ENCODE measurements around the gene RBFOX2. TPM values are rescaled to one million over a fixed set of nuclear protein-coding genes. Genes with fewer than 3 reads are reported as not detected.

Gene RBFOX2
- total RNA-seq, 1 donor from 2014 or later = 58.1 TPM

DNA sequence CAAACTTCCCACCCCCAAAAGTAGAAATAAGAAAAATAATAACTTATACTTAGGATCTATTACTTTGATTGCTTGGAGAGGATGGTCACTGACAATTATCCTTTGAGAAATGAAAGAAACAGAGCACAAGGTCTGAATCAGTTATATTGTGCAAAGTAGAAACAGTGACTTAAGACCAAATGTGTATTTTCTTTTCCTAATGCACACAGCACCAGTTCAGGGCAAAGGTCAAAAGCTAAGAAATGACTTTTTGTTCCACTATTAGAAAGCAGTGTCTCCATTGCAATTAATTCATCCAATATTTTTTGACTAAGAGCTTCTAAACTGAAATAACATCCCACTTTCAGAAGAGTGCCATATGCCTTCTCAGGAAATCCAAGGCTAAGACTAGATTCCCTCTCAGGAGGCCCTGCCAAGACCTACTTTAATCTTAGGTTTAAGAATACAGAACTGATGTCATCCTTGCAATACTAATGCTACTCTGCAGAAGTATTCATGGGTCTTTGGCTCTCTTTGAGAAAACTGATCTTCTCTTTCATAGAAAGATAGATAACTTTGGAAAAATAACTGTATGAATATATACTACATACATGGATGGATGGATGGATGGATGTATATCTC, 164.0 kb downstream of the RBFOX2 start:
- no peak for DNase-seq (ENCODE audit: low spot score in 2 of 2)
- H3K36me3 ChIP-seq = no peaks in the 10 kb centered on the region
- H3K9me3 ChIP-seq = no peaks in the 10 kb centered on the region
- intact Hi-C loops (cut with DNase I) = no loop called here
- no peak for TF ChIP-seq CTCF (IDR thresholded peaks at IDR 0.05)
- no peak overlapping the region for H3K27ac ChIP-seq
- H3K4me1 ChIP-seq = peaks cover 4 to 28% of the 10 kb centered on the region in 2 donors
- no peak overlapping the region for H3K4me3 ChIP-seq
- H3K27me3 ChIP-seq = no peaks in the 10 kb centered on the region

DNA sequence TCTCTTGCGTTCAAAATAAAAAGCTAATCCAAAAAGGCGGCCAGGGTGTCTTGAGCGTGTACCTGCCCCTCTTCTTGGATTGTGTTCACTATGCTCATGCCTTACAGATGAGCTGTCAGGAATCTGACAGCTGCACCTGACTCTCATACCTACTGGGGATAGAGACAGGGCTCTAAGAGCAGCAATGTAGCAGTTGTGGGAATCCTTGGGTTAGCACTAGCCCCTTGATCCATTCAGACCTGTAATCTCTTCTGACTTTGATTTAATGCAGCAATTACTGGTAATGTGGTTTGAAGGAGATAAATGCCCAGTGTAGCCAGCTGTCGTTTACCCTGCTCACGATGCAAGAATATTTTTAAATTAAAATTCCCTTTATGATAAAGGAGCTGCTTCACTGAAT, 165.2 kb downstream of the RBFOX2 start:
- H3K36me3 ChIP-seq = no peaks in the 10 kb centered on the region
- no peaks in the 10 kb centered on the region for H3K9me3 ChIP-seq
- H3K27me3 ChIP-seq = no peaks in the 10 kb centered on the region
- TF ChIP-seq CTCF (IDR thresholded peaks at IDR 0.05) = no peak
- no peak for DNase-seq (ENCODE audit: low spot score in 2 of 2)
- H3K4me1 ChIP-seq = peaks cover 0 to 19% of the 10 kb centered on the region in 2 donors
- no peak overlapping the region for H3K27ac ChIP-seq
- intact Hi-C loops (cut with DNase I) = no loop called here
- no peak overlapping the region for H3K4me3 ChIP-seq

DNA sequence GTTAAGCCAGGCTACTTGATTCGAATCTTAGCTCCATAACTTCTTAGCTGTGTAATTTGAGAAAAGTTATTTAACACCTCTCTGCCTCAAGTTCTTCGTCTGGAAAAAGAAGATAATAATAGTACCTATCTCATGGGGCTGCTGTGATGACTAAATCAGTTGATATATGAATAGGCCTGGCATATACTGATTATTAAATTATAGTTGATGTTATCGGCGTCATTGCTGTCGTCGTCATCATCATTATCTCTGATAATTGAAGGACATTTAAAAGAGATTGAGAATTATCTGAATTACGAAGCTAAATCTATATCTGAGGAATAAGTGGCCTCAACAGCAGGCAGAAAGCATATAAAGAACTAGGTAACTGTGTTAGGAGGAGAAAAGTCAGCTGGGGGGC, 165.9 kb downstream of the RBFOX2 start:
- H3K4me1 ChIP-seq = peaks cover 0 to 19% of the 10 kb centered on the region in 2 donors
- H3K4me3 ChIP-seq = no peak overlapping the region
- TF ChIP-seq CTCF (IDR thresholded peaks at IDR 0.05) = no peak
- no peaks in the 10 kb centered on the region for H3K36me3 ChIP-seq
- no peak overlapping the region for H3K27ac ChIP-seq
- intact Hi-C loops (cut with DNase I) = no loop called here
- no peaks in the 10 kb centered on the region for H3K27me3 ChIP-seq
- no peaks in the 10 kb centered on the region for H3K9me3 ChIP-seq
- no peak for DNase-seq (ENCODE audit: low spot score in 2 of 2)

GRCh38 chr22:35861451-35861850, 167.2 kb downstream of the RBFOX2 start:
- H3K4me1 ChIP-seq = peaks cover 0 to 15% of the 10 kb centered on the region in 2 donors
- no peaks in the 10 kb centered on the region for H3K36me3 ChIP-seq
- no peak for TF ChIP-seq CTCF (IDR thresholded peaks at IDR 0.05)
- no peak for DNase-seq (ENCODE audit: low spot score in 2 of 2)
- H3K27me3 ChIP-seq = no peaks in the 10 kb centered on the region
- H3K9me3 ChIP-seq = no peaks in the 10 kb centered on the region
- H3K4me3 ChIP-seq = no peak overlapping the region
- H3K27ac ChIP-seq = no peak overlapping the region
- intact Hi-C loops (cut with DNase I) = no loop called here

DNA sequence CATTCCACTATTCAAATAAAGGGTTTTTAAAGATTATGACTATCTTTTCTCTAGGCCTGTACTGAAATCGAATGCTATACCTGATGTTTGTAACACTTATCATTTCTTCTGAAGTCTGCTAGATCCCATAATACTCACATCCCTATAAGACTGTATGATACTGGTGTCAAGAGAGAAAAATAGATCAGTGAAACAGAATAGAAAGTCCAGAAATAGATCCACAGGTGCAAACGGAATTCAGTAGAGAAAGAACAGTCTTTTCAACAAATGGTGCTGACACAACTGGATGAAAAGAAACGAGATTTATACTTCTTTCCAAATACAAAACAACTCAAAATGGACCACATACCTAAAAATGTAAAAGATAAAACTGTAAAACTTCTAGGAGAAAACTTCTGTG, 167.8 kb downstream of the RBFOX2 start:
- Histone ChIP-seq H3K4me1 (peaks cover 0 to 13% of the 10 kb centered on the region in 2 donors), H3K36me3 (no peaks in the 10 kb centered on the region), H3K4me3 (no peak overlapping the region)

More for the DNA sequence above, 167.8 kb downstream of the RBFOX2 start:
- Histone ChIP-seq H3K27me3 (no peaks in the 10 kb centered on the region), H3K27ac (no peak overlapping the region), H3K9me3 (no peaks in the 10 kb centered on the region)
- no peak for DNase-seq (ENCODE audit: low spot score in 2 of 2)
- no peak for TF ChIP-seq CTCF (IDR thresholded peaks at IDR 0.05)
- intact Hi-C loops (cut with DNase I) = no loop called here

Data from ascending aorta (tissue), 2 donors.